CD4-positive, alpha-beta T cell treated with Interleukin-17A for 4 hours (primary cell): ENCODE data around the gene FHAD1.
A peak's percentile ranks its signal among the peaks of the same experiment; 100 is the strongest.

ENCODE experiments used
- DNase-seq: peaks from one replicate; pipeline ENCODE4 v3.0.0-alpha.2; 2020; ENCODE audit warnings: mixed read lengths

The FHAD1 gene

GRCh38 chr1:15329104-15329820, 82.2 kb downstream of the FHAD1 start:
- DNase-seq, result no peak

- DNase-seq, result no peak
These were observed 83.0 kb downstream of the FHAD1 start for GRCh38 chr1:15330028-15330427.

- no peak for DNase-seq
These were observed 84.2 kb downstream of the FHAD1 start for GRCh38 chr1:15331180-15331579.

- DNase-seq, result no peak
These were observed 84.7 kb downstream of the FHAD1 start for GRCh38 chr1:15331734-15332133.

GRCh38 chr1:15332525-15332924, 85.5 kb downstream of the FHAD1 start:
- no peak for DNase-seq

GRCh38 chr1:15332952-15333715, 86.1 kb downstream of the FHAD1 start:
- no peak for DNase-seq

- DNase-seq, result no peak
These were observed 88.0 kb downstream of the FHAD1 start for GRCh38 chr1:15334995-15335394.

- DNase-seq, result no peak
These were observed 89.8 kb downstream of the FHAD1 start for GRCh38 chr1:15336866-15337265.

- no peak for DNase-seq
These were observed 90.8 kb downstream of the FHAD1 start for GRCh38 chr1:15337656-15338402.

GRCh38 chr1:15339570-15339969, 92.5 kb downstream of the FHAD1 start:
- DNase-seq, result no peak

- DNase-seq, result no peak
These were observed 94.2 kb downstream of the FHAD1 start for GRCh38 chr1:15341228-15341627.

GRCh38 chr1:15341634-15342407, 94.8 kb downstream of the FHAD1 start:
- peak; percentile 26 for DNase-seq

GRCh38 chr1:15342408-15342967, 95.5 kb downstream of the FHAD1 start:
- no peak for DNase-seq

GRCh38 chr1:15343099-15343498, 96.1 kb downstream of the FHAD1 start:
- DNase-seq, result no peak

- DNase-seq, result no peak
These were observed 96.7 kb downstream of the FHAD1 start for GRCh38 chr1:15343729-15344128.

- DNase-seq, result no peak
These were observed 97.4 kb downstream of the FHAD1 start for GRCh38 chr1:15344380-15344779.

- DNase-seq, result no peak
These were observed 98.0 kb downstream of the FHAD1 start for GRCh38 chr1:15344800-15345704.

GRCh38 chr1:15345705-15346345, 98.8 kb downstream of the FHAD1 start:
- peak; percentile 71 for DNase-seq

GRCh38 chr1:15346346-15347030, 99.5 kb downstream of the FHAD1 start:
- no peak for DNase-seq

- DNase-seq, result peak; percentile 30
These were observed 100.2 kb downstream of the FHAD1 start for GRCh38 chr1:15347182-15347581.
